A673 (cell line): ENCODE results near the gene TMEM138.

ENCODE experiments used
- EZH2 ChIP-seq: fragments of 200-600 bp; sonication (generic); IDR thresholded peaks from 2 replicates; pipeline ENCODE4 v1.6.1; 2017; ENCODE audit warnings: borderline replicate concordance, low read depth, mild to moderate bottlenecking, mixed read lengths, antibody characterized with exemption, low read length; ENCODE audit not compliant: poor library complexity, severe bottlenecking
- TF ChIP-seq, protein P1 (sequence below): fragments of 300-800, 200-600 bp; sonication (generic); conservative IDR thresholded peaks from 2 replicates; pipeline ENCODE4 v1.5.1; 2017; ENCODE audit warnings: low read depth, mild to moderate bottlenecking, antibody characterized with exemption, low read length, moderate library complexity, mixed read lengths

GRCh38 chr11:61390161-61390560 is 28.0 kb downstream of the TMEM138 start:
- no peak for TF ChIP-seq EZH2
- TF ChIP-seq, protein P1, sequence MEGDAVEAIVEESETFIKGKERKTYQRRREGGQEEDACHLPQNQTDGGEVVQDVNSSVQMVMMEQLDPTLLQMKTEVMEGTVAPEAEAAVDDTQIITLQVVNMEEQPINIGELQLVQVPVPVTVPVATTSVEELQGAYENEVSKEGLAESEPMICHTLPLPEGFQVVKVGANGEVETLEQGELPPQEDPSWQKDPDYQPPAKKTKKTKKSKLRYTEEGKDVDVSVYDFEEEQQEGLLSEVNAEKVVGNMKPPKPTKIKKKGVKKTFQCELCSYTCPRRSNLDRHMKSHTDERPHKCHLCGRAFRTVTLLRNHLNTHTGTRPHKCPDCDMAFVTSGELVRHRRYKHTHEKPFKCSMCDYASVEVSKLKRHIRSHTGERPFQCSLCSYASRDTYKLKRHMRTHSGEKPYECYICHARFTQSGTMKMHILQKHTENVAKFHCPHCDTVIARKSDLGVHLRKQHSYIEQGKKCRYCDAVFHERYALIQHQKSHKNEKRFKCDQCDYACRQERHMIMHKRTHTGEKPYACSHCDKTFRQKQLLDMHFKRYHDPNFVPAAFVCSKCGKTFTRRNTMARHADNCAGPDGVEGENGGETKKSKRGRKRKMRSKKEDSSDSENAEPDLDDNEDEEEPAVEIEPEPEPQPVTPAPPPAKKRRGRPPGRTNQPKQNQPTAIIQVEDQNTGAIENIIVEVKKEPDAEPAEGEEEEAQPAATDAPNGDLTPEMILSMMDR: no peak
